Ascending aorta (tissue), 2 donors: ENCODE results near the gene RAB1B. TPM values are rescaled to one million over a fixed set of nuclear protein-coding genes. Genes with fewer than 3 reads are reported as not detected.
"Not testable (repeated sequence)": the region's sequence is repeated elsewhere in the genome, so short reads cannot be mapped to it uniquely, and the experiment has no call there.

Source experiments
- DNase-seq, 2 donors: peaks; one replicate each; pipeline ENCODE4 v3.0.0-alpha.2; 2019; ENCODE audit warnings: low spot score in 2 of 2
- H3K27ac ChIP-seq, 2 donors: fragments of 200-600 bp; sonication (generic); one replicate each; pipeline ENCODE4 v1.5.1; 2016 to 2017; ENCODE audit warnings: mild to moderate bottlenecking in 1 of 2
- H3K27me3 ChIP-seq: fragments of 200-600 bp; sonication (generic); one replicate; pipeline ENCODE4 v1.5.1; 2017
- H3K36me3 ChIP-seq, 2 donors: fragments of 200-600 bp; sonication (generic); one replicate each; pipeline ENCODE4 v1.5.1; 2016
- H3K4me1 ChIP-seq, 2 donors: fragments of 200-600 bp; sonication (generic); one replicate each; pipeline ENCODE4 v1.5.1; 2016 to 2017; ENCODE audit warnings: mild to moderate bottlenecking in 1 of 2
- H3K4me3 ChIP-seq, 2 donors: fragments of 200-600 bp; sonication (generic); one replicate each; pipeline ENCODE4 v1.5.1; 2016 to 2017; ENCODE audit warnings: mild to moderate bottlenecking in 1 of 2
- H3K9me3 ChIP-seq, 2 donors: fragments of 200-600 bp; sonication (generic); one replicate each; pipeline ENCODE4 v1.5.1; 2016
- CTCF ChIP-seq, 3 experiments: fragments of 200-600 bp in 2 of 3; fragments of 450-650 bp in 1 of 3; sonication (generic) in 2 of 3; IDR thresholded peaks; one replicate each; pipeline ENCODE4 v1.5.1; 2016 to 2019; ENCODE audit warnings: antibody characterized with exemption in 3 of 3, mild to moderate bottlenecking in 1 of 3, moderate library complexity in 1 of 3
- intact Hi-C: fragments of 100-400 bp; cut with DNase I; formaldehyde crosslinking; loops from one replicate; pipeline ENCODE4 v1.15.1; 2023
- total RNA-seq: library from RNA; depleted of rRNA; stranded (reverse); fragments of >200 nt; gene quantifications from one replicate; pipeline ENCODE4 v1.1.0, GENCODE V29; 2016

Gene RAB1B
- total RNA-seq, 1 donor from 2014 or later: 171 TPM

GRCh38 chr11:66274219-66274618, 5.8 kb downstream of the RAB1B start:
- H3K27me3 ChIP-seq: no peaks in the 10 kb centered on the region
- H3K9me3 ChIP-seq: no peaks in the 10 kb centered on the region
- peaks cover 47 to 50% of the 10 kb centered on the region in 2 donors for H3K36me3 ChIP-seq
- no peak overlapping the region for H3K4me3 ChIP-seq
- intact Hi-C loops: no loop called here
- DNase-seq: no peak
- peaks cover 2 to 24% of the 10 kb centered on the region in 2 donors for H3K4me1 ChIP-seq
- no peak overlapping the region for H3K27ac ChIP-seq
- TF ChIP-seq CTCF (IDR thresholded peaks at IDR 0.05): no peak

GRCh38 chr11:66275396-66275795, 7.0 kb downstream of the RAB1B start:
- Histone ChIP-seq H3K9me3 (no peaks in the 10 kb centered on the region), H3K4me3 (no peak overlapping the region), H3K4me1 (peaks cover 2 to 12% of the 10 kb centered on the region in 2 donors), H3K27me3 (no peaks in the 10 kb centered on the region), H3K27ac (no peak overlapping the region), H3K36me3 (peaks cover 47 to 50% of the 10 kb centered on the region in 2 donors)
- intact Hi-C loops: no loop called here
- no peak for TF ChIP-seq CTCF (IDR thresholded peaks at IDR 0.05)
- no peak for DNase-seq

GRCh38 chr11:66275984-66276612, 7.7 kb downstream of the RAB1B start:
- H3K9me3 ChIP-seq: no peaks in the 10 kb centered on the region
- no peak overlapping the region for H3K27ac ChIP-seq
- no peaks in the 10 kb centered on the region for H3K27me3 ChIP-seq
- peaks cover 47 to 50% of the 10 kb centered on the region in 2 donors for H3K36me3 ChIP-seq
- peaks cover 2 to 9% of the 10 kb centered on the region in 2 donors for H3K4me1 ChIP-seq
- no peak for DNase-seq
- H3K4me3 ChIP-seq: no peak overlapping the region
- intact Hi-C loops: no loop called here
- no peak for TF ChIP-seq CTCF (IDR thresholded peaks at IDR 0.05)

- H3K27ac ChIP-seq, H3K4me3 ChIP-seq, H3K9me3 ChIP-seq, intact Hi-C loops, H3K27me3 ChIP-seq, DNase-seq, H3K4me1 ChIP-seq: not testable (repeated sequence)
- H3K36me3 ChIP-seq: peaks cover 45 to 49% of the 10 kb centered on the region in 2 donors
Observed at GRCh38 chr11:66276619-66277018, 8.2 kb downstream of the RAB1B start.

- H3K9me3 ChIP-seq, intact Hi-C loops, DNase-seq, H3K27me3 ChIP-seq, H3K4me3 ChIP-seq: not testable (repeated sequence)
- peaks cover 2 to 10% of the 10 kb centered on the region in 2 donors for H3K4me1 ChIP-seq
- peaks cover 41 to 45% of the 10 kb centered on the region in 2 donors for H3K36me3 ChIP-seq
- peak overlapping the region in 1 of 2 donors; percentile 40 for H3K27ac ChIP-seq
Observed at GRCh38 chr11:66277064-66277463, 8.6 kb downstream of the RAB1B start.

- H3K4me3 ChIP-seq: peak within 1 kb of the TSS; percentile 42 to 56
- H3K9me3 ChIP-seq: no peaks in the 10 kb centered on the region
- H3K27me3 ChIP-seq: no peaks in the 10 kb centered on the region
- H3K27ac ChIP-seq: peak within 1 kb of the TSS; percentile 22 to 40
- peaks cover 2 to 17% of the 10 kb centered on the region in 2 donors for H3K4me1 ChIP-seq
- intact Hi-C loops: no loop called here
- DNase-seq: no peak
- H3K36me3 ChIP-seq: peaks cover 34 to 38% of the 10 kb centered on the region in 2 donors
- TF ChIP-seq CTCF (IDR thresholded peaks at IDR 0.05): no peak
Observed at GRCh38 chr11:66277471-66278362, 9.3 kb downstream of the RAB1B start, which contains the start of gene CNIH2. Gene CNIH2 (plus strand): TSS chr11:66278175. CDS start chr11:66278457, 282 bp downstream.
